Activated CD4-positive, alpha-beta T cell treated with anti-CD3 and anti-CD28 coated beads, Interleukin-10, Interleukin-2, amounts not matched to agents 100 ng/mL and 50 ng/mL, durations not matched to agents 16 hours and 8 hours (primary cell): ENCODE measurements around the gene RPP38.

Experiments
- DNase-seq: peaks from one replicate; pipeline ENCODE4 v3.0.0-alpha.2; 2020

The RPP38 gene

DNA sequence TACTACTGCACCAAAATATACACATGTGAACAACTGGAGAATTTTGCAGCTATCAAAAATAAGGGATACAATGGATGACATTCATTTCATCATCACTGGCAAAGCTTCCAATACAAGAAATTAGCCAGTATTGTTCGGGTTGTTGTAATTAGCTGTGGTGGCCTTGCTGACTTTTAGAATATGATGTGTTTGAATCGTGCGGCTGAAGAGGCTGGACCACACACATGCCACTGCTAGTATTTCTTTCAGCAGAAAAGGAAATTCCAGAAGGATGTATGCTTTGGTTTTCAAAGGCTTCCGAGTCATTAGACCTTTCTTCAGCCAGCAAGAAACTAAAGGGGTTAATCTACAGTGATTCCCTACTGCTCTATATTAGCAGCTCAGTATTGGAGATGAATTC is 16.6 kb downstream of the RPP38 start:
- DNase-seq, result no peak

DNA sequence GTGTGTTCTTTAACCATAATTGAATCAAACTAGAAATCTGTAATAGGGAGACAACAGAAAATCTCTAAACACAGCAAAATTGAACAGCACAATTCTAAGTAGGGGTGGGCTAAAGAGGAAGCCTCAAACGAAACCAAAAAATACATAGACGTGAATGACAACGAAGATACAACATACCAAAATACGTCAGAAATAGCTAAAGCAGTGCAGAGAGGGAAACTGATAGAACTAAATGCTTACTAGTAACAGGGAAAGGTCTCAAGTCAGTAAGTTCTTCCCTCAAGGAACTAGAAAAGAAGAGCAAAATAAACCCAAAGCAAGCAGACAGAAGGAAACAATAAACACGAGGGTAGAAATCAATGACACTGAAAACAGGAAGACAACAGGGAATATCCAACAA is 19.1 kb downstream of the RPP38 start:
- DNase-seq, result no peak

DNA sequence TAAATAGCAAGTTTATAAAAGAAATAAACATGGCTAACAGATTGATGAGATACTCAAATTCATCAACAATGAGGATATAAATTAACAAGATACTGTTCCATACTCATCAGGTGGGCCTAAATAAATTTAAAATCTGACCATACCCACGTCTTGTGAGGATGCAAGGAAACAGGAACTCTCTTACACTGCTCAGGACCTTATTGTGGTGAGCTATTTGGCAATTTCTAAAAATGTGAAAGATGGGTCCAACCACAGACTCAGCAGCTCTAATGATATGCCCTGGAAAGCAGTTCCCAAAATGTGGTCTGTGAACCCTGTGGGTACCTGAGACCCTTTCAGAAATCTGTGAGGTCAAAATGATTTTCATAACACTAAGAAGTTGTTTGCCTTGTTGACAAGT is 21.5 kb downstream of the RPP38 start:
- DNase-seq, result no peak

GRCh38 chr10:15120523-15120922 is 23.4 kb downstream of the RPP38 start:
- DNase-seq, result no peak

- no peak for DNase-seq
Measured at GRCh38 chr10:15121707-15122106, 24.6 kb downstream of the RPP38 start.

DNA sequence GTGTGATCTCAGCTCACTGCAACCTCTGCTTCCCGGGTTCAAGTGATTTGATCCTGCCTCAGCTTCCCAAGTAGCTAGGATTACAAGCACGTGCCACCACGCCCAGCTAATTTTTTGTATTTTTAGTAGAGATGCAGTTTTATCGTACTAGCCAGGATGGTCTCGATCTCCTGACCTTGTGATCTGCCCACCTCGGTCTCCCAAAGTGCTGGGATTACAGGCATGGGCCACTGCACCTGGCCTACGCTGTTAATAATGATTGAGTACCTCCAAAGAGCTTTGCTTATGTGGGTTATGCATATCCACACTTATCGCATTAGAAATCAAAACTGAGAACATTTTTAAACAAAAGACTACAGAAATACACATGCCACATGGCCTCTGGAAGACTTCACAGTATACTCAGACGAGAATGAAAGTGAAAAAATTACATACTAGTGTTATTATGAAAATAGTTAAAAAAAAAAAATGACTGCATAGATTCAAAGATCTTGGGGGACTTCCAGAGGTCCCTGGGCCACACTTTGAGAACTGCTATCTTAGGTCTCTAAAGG is 25.4 kb downstream of the RPP38 start:
- peak; percentile 58 for DNase-seq

DNA sequence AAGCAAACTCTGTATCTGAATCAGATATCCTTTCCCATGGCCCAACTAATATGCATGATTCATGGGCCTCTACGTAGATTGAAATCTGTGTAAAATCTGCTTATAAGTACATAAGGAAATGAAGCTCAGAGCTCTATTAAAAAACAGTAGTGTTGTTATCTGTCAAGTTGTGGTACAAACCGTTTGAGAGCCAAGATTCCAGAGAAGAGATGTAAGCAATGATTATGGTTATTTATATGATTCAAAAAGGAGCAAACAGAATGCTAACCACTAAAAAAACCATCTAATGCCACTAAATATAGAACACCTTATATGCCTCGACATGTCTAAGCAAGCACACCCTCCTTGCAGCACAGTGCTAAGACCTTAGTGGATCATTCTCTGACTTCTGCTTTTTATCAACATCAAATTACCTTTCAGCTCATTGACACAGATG is 26.6 kb downstream of the RPP38 start:
- DNase-seq, result peak; percentile 77

DNA sequence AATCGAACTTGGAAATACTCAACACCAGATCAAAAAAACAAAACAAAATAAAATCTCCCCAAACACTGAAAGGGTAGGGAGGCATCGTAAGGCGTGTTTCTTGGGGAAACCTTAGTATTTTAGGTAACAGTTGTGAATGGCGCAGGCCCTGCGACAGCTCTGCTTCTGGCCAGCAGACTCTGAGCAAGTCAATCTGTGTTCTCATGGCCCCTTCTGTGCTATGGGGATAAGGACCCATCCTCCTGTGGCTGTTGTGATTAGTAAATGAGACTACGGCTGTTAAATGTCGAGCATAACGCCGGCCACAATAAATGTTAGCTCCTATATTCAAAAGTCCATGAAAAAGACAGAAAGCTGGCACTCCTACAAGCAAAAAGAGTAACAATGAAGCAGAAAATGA is 27.0 kb downstream of the RPP38 start:
- no peak for DNase-seq

DNA sequence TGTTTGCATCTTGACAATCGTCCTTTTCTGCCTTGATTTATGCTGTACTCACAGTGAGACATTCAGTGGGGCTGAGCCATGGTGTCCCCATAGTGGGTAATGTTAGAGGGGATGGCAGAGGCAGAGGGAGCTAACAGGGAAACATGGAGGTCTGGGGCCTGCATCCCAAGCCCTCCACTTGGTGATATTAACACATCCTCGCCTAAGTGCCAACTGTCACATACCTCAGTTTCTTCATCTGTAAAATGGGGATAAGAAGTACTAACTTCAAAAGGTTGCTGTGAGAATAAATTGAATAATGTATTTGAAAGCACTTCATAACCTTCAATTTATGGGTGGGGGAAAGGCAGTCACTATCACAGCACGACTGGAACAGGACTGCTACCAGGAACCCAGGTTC is 27.8 kb downstream of the RPP38 start:
- no peak for DNase-seq

- DNase-seq, result no peak
Measured at GRCh38 chr10:15131330-15131729, 34.2 kb downstream of the RPP38 start.

DNA sequence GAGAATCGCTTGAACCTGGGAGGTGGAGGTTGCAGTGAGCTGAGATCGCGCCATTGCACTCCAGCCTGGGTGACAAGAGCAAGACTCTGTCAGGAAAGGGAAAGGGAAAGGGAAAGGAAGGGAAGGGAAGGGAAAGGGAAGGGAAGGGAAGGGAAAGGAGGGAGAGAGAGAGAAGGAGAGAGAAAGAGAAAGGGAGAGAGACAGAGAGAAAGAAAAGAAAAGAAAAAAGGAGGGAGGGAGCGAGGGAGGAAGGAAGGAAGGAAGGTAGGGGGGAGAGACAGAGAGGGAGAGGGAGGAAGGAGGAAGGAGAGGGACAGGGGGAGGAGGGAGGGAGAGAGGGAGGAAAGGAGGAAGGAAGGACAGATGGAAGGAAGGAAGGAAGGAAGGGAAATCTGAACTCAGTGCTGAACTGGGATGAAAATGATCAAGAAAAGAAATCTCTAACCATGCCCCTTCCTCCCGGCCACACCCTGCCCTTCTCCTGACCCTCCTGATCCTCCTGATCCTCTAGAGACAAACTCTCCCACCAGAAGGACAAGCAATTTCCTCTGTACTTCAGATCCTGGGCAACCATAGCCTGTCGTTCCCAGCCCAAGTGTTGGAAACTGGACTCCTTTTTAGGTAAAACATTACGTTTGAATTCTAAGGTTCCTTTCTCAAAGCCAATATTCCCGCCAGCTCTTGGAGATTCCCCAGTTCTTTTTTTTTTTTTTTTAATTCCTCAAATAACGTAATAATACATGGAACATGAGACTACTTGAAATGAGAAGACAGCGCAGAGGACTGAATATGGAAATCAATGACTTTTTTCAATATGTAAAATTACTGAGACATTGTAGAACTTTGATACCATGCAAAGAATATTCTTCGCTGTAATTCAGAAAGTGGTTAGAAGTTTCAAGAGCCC is 39.2 kb downstream of the RPP38 start:
- no peak for DNase-seq

GRCh38 chr10:15137036-15137359 is 39.8 kb downstream of the RPP38 start:
- DNase-seq, result no peak

- no peak for DNase-seq
Measured at GRCh38 chr10:15137636-15138035, 40.5 kb downstream of the RPP38 start.

- no peak for DNase-seq
Measured at GRCh38 chr10:15140698-15141097, 43.5 kb downstream of the RPP38 start.

GRCh38 chr10:15141136-15142054 is 44.2 kb downstream of the RPP38 start:
- DNase-seq, result peak; percentile 30

DNA sequence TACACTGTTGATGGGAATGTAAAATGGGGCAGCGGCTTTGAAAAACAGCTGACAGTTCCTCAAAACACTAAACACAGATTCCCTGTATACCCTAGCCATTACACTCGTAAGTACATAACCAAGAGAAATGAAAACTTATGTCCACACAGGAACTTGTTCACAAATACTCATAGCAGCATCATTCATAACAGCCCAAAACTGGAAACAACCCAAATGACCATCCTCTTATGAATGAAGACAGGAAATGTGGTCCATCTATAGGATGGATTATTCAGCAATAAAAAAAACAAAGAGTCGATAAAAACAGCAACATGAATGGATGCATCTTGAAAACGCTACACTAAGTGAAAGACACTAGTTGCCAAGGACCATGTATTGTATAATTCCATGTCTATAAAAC is 47.6 kb downstream of the RPP38 start:
- no peak for DNase-seq

DNA sequence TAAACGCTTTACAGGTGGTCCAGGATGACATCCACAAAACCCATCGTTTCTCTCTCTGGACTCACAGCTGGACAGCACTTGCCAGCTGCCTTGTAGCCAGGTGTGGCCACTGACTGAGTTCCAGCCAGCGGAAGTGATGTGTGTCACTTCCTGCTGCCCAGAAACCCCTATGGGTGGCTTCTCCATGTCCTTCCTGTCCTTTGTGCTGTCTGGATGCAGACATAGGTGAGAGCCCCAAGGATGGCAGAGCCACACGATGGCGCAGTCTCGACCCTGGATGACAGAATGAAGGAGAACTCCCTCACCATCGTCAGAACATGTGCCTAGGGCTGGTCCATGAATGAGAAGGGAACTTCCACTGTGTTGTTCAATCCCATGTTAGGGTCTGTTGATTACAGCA is 49.2 kb downstream of the RPP38 start:
- no peak for DNase-seq

- no peak for DNase-seq
Measured at GRCh38 chr10:15147594-15148392, 50.6 kb downstream of the RPP38 start.

DNA sequence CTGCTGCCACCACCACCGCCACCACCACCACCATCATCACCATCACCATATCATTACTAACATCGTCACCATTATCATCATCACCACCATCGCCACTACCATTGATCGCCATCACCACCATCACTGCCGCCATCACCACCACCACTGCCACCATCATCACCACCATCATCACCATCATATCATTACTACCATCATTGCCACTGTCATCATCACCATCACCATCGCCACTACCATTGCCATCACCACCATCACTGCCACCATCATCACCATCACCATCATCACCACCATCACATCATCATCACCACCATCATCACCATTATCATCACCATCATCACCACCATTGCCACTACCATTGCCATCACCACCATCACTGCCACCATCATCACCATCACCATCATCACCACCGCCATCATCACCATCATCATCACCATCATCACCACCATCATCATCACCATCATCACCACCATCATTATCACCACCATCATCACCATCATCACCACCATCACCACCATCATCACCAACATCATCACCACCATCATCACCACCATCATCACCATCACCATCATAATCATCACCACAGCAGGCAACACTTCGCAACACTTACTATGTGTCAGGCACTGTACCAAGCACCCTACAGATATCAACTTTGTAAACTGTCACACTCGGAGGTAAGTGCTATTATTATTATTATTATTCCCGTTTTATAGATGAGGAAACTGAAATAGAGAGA is 52.1 kb downstream of the RPP38 start:
- DNase-seq, result no peak

DNA sequence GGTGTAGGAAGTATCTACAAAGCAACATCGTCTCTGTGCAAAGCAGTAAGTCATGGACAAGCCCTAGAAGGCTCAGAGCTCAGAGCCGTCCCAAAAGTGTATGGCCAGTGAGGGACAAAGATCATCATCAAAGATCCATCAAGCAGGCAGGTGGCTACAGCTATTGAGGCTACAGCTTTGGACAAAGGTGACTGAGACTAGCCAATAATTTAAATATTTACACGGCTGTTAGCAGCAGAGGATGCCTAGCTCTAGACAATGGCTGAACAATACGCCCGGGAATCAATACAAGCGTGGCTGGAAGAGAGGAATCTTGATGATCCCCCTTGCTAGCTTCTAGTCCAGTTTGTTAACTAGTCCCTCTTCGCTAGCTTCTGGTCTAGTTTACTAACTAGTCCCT is 53.4 kb downstream of the RPP38 start:
- no peak for DNase-seq

GRCh38 chr10:15152556-15152955 is 55.4 kb downstream of the RPP38 start:
- no peak for DNase-seq
